Fibroblast of mammary gland (primary cell): ENCODE results near the gene ZNG1A.
"Not testable (repeated sequence)": the region's sequence is repeated elsewhere in the genome, so short reads cannot be mapped to it uniquely, and the experiment has no call there.

Experiments used
- DNase-seq: peaks from one replicate; pipeline ENCODE4 v3.0.0-alpha.2; 2010; ENCODE audit warnings: low read depth
- H3K4me3 ChIP-seq: 2 replicates; pipeline ENCODE4 v1.5.1; 2011; ENCODE audit warnings: low read depth, mild to moderate bottlenecking, low read length, moderate library complexity; ENCODE audit not compliant: control insufficient read depth
- TF ChIP-seq, protein P1 (sequence below): conservative IDR thresholded peaks from 2 replicates; pipeline ENCODE4 v1.5.1; 2011; ENCODE audit warnings: low read depth, low read length, inconsistent platforms; ENCODE audit not compliant: control insufficient read depth, insufficient read depth

The ZNG1A gene

DNA sequence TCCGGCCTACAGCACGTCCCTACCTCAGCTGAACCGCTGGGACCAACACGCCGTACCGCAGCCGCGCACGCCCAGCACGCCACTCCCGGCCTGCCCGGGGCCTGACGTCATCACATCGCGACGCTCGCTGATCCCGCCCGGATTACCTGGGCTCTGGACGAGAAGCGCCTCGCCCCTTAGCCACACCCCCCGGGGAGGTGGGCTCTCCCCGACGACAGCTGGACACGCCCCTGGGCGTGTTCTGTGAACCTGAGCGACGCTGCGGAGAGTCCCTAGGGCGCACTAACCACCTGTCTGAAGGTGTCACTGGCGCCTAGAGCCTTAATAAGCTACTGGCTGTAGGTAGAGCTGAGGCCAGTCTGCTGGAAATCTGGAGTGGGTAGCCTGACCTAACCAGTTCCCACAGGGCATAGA lies at the start of gene ZNG1A:
Gene ZNG1A, minus strand, starts transcription at position 87 of the 414 bp plus-strand sequence. CDS start 87 bp downstream, outside the sequence.
- peak within 1 kb of the TSS; percentile 46 for H3K4me3 ChIP-seq
- DNase-seq = peak; percentile 52

DNA sequence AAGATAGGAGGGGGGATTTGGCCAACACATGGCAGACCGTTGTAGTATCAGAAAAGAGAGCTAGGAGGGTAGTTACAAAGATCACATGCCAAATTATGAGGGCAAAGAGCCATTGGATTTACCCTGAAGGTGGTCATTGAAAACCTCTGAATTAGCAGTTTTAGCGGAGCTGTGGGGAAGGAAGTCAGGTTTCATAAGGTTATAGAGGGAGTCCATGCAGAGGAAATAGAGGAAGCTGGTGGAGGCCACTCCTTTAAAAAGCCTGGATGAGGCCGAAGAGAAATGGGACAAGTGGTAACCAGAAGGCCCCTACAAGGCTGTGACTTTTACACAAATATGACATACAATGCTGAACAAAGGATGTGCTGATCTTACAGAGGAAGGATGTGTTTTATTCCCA lies 49.0 kb upstream of the ZNG1A start:
- TF ChIP-seq, protein P1, sequence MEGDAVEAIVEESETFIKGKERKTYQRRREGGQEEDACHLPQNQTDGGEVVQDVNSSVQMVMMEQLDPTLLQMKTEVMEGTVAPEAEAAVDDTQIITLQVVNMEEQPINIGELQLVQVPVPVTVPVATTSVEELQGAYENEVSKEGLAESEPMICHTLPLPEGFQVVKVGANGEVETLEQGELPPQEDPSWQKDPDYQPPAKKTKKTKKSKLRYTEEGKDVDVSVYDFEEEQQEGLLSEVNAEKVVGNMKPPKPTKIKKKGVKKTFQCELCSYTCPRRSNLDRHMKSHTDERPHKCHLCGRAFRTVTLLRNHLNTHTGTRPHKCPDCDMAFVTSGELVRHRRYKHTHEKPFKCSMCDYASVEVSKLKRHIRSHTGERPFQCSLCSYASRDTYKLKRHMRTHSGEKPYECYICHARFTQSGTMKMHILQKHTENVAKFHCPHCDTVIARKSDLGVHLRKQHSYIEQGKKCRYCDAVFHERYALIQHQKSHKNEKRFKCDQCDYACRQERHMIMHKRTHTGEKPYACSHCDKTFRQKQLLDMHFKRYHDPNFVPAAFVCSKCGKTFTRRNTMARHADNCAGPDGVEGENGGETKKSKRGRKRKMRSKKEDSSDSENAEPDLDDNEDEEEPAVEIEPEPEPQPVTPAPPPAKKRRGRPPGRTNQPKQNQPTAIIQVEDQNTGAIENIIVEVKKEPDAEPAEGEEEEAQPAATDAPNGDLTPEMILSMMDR = no peak
- no peak overlapping the region for H3K4me3 ChIP-seq
- no peak for DNase-seq

DNA sequence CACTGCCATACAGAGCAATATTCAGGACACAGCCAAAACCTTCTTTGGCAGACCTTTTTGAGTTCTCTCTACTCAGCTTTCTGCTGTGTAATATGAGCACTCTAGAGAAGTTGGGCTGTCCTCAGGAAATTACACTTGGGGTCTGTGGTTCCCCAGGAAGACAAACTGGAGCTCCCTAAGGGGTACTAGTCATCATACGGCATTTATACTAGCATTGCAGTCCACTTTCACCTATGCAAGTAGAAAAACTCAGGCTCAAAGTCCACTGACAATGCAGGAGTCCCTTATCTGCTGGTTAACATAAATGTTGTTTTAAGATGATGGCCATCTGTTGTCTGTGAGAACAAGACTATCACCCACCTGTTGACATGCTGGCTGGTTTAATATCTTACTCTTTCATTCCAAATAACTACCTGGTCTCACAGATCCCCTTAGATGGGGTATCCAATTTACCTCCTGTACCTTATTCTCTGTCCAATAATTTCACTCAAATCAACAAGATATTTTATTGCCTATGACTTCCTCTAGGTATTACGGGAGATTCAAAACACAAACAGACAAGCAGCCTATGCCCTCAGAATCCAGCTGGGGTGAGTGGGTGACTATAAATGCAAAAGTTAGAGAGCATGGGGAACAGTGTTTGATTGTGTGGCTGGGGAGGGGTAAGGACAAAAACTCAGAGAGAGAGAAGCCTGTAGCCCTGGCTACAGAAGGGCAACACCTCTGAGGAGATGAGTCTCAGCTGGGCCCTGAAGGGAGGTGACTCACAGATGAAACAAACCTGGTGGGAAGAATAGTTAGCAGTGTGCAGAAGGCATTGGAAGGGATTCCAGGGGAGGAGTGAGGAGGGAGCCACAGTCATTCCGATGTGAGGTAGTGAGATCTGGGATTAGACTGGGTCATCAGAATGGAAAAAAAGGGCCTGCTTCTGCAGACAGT lies 46.0 kb upstream of the ZNG1A start:
- TF ChIP-seq, protein P1 = no peak
- no peak overlapping the region for H3K4me3 ChIP-seq
- no peak for DNase-seq

DNA sequence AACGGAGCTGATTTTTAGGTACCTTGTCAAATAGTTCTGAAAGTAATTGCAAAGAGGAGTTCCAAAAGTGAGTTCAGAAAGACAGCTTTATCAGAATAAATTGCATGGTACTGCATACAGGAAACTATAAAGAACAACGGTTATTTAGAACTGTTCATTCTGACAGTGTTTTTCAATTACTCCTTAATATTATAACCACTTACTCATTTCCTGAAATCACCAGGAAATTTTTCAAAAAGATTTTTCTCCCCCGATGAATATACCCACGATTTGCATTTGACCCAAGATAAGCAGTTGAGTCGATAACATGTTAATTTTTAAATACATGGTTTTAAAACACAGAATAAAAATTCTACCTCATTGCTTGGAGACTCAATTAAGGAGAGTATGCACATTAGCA lies 45.2 kb upstream of the ZNG1A start:
- TF ChIP-seq, protein P1 = no peak
- no peak for DNase-seq
- H3K4me3 ChIP-seq = no peak overlapping the region

DNA sequence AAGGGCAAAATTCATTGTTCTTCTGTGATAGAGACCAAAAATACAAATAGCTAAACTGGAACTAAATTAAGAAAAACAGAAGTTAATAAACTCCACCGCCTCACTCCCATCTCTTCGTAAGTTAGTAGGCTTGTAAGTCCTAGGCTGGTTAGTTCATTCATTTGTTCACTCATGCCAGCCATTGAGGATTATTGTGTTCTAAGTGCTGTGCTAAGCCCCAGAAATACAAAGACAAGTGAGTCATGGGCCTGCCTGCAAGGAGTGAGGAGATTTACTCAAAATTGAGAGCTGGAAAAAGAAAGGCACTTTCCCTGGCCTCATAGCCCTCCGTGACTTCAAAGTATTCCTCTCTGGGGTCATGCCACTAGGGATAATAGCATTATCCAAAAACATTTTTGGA lies 44.3 kb upstream of the ZNG1A start:
- no peak for DNase-seq
- H3K4me3 ChIP-seq = no peak overlapping the region
- TF ChIP-seq, protein P1 = no peak

DNA sequence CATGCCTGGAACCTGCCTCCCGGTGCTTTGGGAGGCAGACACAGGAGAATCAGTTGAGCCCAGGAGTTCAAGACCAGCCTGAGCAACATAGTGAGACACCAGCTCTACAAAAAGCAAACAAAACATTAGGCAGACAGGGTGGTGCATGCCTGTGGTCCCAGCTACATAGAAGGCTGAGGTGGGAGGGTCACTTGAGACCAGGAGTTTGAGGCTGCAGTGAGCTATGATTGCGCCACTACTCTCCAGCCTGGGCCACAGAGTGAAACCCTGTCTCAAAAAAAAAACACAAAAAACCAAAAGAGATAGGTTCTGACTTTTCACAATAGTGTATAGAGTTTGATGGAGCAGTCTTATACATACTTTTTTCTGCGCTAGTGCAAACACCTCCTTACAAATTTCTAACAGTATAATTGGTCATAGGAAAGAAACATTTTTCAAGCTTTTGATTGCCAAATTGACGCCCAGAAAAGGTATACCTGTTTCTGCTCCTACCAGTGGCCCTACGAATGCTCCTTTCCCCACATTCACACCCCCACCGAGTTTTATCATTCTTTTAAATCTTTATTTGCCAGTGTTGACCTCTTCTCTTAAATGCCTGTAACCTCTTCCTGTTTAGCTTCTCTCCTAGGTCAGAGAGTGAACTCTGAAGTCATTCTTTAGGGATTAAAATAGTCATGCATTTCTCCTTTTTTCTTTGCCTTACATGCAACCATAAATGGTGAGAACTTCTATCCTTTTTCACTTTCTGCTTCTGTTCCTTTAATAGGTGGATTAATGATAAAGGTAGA lies 43.3 kb upstream of the ZNG1A start:
- no peak for DNase-seq
- no peak overlapping the region for H3K4me3 ChIP-seq
- TF ChIP-seq, protein P1 = no peak

DNA sequence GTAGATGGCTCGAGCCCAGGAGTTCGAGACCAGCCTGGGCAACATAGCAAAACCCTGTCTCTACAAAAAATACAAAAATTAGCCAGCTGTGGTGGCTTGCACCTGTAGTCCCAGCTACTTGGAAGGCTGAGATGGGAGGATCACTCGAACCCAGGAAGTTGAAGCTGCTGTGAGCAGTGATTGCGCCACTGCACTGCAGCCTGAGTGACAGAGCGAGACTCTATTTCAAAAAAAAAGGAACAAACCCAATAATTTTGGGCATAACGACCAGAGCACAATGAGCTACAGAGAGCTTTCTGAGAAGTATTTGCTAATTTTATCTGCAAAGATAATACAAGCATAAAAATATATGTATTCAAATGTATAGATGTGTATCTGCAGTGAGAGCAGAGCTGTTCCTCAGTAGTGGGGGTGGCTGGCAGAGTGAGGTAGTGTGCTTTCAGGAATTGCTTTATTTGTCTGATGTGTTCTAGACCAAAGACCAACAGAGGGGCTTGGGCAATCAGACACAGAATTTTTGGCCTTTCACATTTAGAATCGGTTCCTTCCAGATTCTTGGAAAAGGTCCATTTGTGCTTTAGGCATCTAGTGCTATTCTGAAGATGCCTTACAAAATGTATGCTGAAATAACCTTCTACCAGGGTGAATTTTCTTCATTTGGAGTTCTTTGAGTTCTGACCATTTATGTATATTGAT lies 41.0 kb upstream of the ZNG1A start:
- H3K4me3 ChIP-seq = no peak overlapping the region
- TF ChIP-seq, protein P1 = no peak
- no peak for DNase-seq

DNA sequence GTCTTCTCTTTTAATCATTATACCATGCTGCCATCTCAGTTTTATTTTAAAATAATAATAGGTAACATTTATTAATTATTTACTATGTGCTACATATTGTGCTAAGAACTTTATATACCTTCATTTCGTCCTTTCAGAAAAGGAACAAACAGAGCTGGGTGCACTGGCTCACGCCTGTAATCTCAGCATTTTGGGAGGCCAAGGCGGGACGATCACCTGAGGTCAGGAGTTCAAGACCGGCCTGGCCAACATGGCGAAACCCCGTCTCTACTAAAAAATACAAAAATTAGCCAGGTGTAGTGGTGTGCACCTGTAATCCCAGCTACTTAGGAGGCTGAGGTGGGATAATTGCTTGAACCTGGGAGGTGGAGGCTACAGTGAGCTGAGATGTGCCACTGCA lies 40.2 kb upstream of the ZNG1A start:
- not testable (repeated sequence) for DNase-seq

More for the DNA sequence above, 40.2 kb upstream of the ZNG1A start:
- not testable (repeated sequence) for H3K4me3 ChIP-seq
